Epithelial cell of proximal tubule (primary cell): Measurements from ENCODE around the gene PLEKHG4B. TPM values are rescaled to one million over a fixed set of nuclear protein-coding genes. Genes with fewer than 3 reads are reported as not detected.

Experiments
- DNase-seq: peaks from one replicate; pipeline ENCODE4 v3.0.0-alpha.2; 2011; ENCODE audit warnings: low read depth
- H3K4me3 ChIP-seq: 2 replicates; pipeline ENCODE4 v1.5.1; 2011; ENCODE audit warnings: low read depth, mild to moderate bottlenecking, low read length
- total RNA-seq: library from RNA; depleted of rRNA; stranded (reverse); fragments of >200 nt; gene quantifications from 2 replicates; pipeline ENCODE4 v1.2.3, GENCODE V29; 2015
- TF ChIP-seq, protein P1 (sequence below): conservative IDR thresholded peaks from 2 replicates; pipeline ENCODE4 v1.5.1; 2012; ENCODE audit warnings: low read depth, mild to moderate bottlenecking, low read length

The PLEKHG4B gene
- total RNA-seq, 1 donor from 2014 or later: 3.5 TPM

DNA sequence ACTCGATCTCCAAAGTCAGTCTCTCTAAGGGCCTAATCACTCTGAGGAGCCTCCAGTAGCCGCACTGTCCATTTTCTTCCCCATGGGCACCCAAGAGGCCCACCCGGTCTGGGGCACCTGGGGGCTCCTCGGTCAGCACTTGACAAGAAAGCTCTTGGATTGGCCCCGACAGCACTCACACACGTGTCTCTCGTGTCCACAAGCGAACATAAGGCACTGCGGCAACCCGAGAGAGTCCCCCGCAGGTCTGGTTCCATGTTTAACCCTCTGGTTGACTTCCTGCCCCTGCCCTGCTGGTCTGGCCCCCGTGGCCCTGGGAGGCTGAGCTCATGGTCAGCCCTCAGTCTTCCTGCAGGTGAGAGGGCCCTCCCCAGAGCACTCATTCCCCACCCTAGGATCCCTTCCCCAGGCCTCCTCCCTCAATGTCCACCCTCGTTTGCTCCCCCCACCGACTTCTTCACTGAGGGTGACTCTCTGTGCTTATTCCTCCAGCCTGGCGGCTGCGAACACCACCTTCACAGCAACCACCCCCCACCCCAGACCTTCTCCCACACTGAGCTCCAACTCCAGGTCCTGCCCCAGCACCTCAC is 83.0 kb downstream of the PLEKHG4B start:
- DNase-seq: no peak
- TF ChIP-seq, protein P1, sequence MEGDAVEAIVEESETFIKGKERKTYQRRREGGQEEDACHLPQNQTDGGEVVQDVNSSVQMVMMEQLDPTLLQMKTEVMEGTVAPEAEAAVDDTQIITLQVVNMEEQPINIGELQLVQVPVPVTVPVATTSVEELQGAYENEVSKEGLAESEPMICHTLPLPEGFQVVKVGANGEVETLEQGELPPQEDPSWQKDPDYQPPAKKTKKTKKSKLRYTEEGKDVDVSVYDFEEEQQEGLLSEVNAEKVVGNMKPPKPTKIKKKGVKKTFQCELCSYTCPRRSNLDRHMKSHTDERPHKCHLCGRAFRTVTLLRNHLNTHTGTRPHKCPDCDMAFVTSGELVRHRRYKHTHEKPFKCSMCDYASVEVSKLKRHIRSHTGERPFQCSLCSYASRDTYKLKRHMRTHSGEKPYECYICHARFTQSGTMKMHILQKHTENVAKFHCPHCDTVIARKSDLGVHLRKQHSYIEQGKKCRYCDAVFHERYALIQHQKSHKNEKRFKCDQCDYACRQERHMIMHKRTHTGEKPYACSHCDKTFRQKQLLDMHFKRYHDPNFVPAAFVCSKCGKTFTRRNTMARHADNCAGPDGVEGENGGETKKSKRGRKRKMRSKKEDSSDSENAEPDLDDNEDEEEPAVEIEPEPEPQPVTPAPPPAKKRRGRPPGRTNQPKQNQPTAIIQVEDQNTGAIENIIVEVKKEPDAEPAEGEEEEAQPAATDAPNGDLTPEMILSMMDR: no peak
- no peak overlapping the region for H3K4me3 ChIP-seq

DNA sequence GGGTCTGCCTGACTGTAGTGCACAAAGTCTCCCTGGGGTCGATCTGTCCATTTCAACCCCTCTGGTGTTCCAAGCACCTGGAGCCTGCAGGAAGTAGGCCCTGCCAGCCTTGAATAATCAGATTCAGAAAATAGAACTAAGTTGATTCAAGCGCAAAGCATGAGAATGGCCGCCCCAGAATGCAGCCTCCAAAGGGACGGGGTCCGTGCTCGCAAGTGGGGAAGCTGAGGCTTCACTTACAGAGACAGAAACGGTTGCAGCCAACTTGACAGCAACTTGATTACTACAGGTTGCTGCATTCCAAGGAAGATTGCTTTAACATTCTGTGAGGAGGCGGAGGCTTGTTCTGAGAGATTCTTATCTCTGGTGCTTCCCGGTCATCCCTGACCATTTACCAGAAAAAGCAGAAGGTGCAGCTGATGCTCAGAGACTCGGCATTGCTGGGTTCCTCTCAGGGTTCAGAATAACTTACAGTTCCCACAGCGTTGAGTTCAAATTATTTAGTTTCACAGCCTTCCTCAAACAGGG is 84.4 kb downstream of the PLEKHG4B start:
- TF ChIP-seq, protein P1: no peak
- H3K4me3 ChIP-seq: no peak overlapping the region
- DNase-seq: no peak

DNA sequence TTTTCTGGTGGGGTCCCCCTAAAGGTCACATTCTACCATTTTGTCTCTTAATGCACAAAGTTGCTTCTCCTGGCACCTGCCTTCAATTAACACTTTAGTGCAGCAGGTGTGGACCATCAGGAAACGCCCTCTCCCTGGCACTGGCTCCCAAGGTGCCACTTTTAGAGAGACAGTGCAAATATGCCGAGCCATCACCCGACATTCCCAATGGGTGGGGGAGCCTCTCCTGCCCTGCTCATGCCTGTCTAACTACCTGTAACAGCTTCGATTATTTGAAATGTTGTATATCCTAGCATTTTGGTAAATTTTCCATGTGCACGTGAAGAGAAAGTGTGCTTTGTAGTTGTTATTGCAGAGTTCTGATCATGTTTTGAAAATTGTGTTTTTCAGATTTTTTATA is 86.1 kb downstream of the PLEKHG4B start:
- H3K4me3 ChIP-seq: no peak overlapping the region
- no peak for DNase-seq
- TF ChIP-seq, protein P1: no peak

DNA sequence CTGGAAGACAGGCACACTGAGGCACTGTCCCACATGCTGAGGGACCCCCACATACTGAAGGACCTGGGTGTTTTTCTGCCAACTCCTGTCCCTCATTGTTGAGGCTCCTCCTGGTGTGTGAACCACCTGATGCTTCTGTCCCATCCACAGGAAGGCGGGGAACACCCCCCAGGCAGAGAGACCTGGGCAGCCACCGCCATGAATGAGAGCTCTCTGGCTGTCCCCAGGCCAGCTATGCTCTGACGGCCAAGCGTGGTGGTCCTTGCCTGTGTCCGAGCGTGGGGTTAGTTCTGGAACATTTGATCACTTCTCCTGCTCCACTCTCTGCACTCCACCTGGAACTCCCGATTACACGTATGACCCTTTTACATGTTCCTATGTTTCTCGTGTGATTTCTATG is 87.4 kb downstream of the PLEKHG4B start:
- DNase-seq: no peak
- TF ChIP-seq, protein P1: no peak
- no peak overlapping the region for H3K4me3 ChIP-seq

DNA sequence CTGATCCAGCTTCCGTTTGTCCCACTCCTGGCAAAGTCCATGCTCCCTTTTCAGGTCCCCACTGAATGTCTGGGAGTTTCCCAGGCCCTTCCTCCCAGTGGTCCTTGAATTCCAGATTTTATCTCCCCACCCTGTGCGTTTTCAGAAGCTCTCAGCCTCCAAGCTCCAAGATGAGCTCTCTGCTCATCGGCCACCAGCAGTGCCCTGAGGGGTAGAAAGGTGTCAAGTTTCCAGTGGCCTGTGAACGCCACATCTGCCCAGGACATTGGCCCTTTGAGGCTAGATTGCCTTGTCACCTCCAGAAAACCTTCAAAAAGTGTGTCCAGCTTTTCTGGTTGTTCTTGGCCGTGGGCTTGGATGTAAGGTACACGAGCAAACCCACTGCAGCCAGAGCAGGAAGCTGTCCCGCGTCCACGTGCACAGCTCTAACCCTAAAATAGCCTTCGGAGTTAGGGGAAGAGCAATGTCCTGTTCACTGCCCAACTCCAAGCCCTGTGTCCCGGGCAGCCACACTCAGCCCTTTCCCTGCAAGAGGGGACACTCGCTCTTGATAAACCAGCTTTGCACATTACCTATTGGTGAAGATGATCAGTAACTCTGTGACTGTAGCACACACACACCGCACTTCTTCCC is 88.4 kb downstream of the PLEKHG4B start:
- TF ChIP-seq, protein P1: no peak
- no peak for DNase-seq
- no peak overlapping the region for H3K4me3 ChIP-seq

DNA sequence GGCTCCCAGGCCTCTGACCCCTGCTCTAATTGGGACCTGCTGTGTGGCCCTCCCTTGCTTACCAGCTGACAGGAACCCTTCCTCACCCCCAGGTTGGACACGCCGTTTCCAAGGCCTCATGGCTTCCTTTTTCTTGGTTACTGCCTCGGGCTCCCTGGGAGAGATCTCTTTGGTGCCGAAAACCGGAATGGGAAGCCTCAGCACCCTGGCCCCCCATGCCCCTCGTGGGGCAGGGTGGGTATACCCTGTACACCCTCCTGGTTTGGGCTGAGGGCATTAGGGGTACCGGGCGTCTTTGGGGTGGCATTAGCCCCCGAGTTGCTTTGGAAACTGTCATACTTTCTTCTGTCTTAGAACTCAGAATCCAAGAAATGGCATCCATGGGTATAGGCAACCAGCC is 89.2 kb downstream of the PLEKHG4B start:
- DNase-seq: no peak
- TF ChIP-seq, protein P1: no peak
- H3K4me3 ChIP-seq: no peak overlapping the region

DNA sequence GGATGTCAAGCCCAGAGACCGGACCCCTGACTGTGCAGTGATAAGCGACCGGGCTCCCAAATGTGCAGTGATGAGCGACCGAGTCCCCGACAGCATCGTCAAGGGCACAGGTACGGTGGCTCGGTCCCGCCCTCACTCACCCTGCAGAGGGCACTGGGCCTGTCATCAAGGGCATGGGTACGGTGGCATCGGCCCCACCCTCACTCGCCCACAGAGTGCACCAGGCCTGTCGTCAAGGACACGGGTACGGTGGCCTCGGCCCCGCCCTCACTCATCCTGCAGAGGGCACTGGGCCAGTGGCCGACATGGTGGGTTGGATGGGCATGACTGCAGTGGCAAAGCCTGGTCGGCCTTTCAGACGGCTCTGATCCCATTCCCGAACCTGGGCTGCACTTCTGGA is 89.6 kb downstream of the PLEKHG4B start:
- TF ChIP-seq, protein P1: no peak
- no peak overlapping the region for H3K4me3 ChIP-seq
- DNase-seq: no peak
